GM20431 (cell line): ENCODE data around the gene KIF16B.
"Not testable (repeated sequence)": the region's sequence is repeated elsewhere in the genome, so short reads cannot be mapped to it uniquely, and the experiment has no call there.

Experiments
- in situ Hi-C: fragments of 300-500 bp; cut with MseI, MboI; formaldehyde crosslinking; loops from one replicate; pipeline ENCODE4 v1.15.0; 2020; ENCODE audit warnings: low sequenced_read_pairs; ENCODE audit not compliant: unreplicated experiment

KIF16B gene

DNA sequence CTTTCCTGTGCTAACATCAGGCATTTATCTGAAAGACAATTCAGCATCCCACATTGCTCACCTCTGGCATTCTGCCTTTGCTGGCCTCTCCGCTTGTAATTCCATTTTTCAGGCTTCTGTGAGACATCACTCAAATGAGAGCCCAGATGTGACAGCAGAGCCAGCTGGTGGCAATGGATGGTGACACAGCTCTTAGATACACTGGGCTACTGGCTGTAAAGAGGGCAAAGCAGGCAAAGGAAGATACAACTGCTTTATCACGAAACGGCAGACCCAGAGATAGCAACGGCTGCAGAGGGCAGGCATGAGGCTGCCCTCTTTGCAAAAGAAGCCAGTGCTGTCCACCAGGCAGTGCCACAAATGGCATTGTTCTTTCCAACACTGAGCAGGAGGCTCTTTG, 329.8 kb downstream of the KIF16B start:
- in situ Hi-C loops = no loop called here

DNA sequence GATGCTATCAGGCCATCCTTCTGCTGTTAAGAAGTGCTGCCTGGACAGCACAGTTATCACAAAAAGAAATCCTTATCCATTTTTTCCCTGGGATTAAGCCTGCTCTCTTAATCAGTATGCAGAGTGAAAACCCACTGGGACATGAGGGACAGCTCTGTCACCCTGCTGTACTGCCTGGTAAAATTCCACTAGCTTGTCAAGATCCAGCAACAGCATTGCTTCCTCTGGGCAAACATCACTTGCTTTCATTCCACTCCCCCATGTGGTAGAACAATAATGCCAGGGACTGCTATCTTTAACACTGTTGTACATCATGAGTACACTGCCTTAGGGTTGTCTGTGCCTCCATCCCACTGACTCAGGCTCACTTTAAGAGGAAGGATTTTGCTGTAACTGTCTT, 331.3 kb downstream of the KIF16B start:
- in situ Hi-C loops = no loop called here

DNA sequence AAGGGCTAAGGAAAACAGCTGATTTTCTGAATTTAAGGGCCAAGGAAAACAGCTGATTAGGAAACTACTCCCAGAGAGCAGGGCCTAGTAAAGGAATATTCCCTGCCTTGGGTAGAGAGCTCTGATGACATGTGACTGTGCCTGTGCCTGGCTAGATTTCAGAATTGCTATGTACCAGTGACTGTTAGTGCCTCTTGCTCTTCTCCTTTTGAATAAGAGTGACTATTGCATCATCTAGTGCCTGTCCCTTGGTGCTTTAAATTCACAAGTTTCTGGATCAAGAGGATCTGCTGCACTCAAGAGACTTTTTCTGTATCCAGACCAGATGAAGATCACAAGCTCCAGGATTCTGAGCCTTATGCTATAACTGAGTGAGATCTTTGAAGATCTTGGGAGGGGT, 332.9 kb downstream of the KIF16B start:
- in situ Hi-C loops = no loop called here

DNA sequence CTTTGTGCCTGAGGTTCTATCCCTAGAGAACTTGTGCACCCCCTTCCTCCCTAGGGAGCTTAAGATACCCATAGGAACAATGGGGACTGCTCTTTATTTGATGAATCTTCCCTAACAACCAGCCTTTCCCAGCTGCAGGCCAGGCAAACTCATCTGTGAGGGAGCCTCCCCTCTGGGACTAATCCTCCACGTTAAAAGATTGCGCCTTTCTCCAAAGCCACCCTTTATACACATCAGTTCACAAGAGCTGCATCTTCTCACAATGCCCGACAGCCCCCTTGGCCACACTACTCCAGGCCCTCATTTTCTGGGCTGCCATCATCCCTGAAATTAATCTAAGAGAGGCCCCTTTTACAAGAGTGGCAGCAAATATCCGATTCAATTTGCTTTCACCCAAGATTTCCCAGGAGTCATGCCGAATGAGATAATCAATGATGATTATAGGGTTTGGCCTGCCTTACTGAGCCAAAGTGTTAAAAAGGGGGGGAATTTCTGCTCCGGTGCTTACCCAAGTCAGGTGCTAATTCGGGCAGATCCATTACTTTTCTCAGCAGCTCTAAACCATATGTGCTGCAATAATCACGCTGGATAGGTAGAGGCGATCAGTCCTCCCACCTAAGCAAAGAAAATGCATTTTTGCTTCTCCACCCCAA, 336.5 kb downstream of the KIF16B start:
- in situ Hi-C loops = no loop called here

DNA sequence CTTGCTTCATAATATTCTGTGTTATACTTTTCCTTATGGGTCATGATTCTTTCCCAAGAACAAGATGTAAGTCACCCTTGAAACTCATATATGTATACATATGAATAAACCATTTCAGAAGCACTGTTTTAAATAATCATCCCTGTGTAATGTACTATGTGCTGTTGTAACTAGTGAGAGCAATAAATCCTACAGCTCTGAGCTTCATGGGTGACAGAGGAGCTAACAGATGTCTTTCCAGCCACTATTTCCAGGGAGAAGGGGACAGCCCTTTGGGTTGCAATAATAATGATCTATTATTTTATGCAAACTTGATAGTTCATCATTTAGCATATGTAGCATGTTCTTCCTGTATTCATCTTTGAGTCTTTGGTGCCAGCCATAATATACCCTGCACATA, 342.8 kb downstream of the KIF16B start:
- in situ Hi-C loops = no loop called here

DNA sequence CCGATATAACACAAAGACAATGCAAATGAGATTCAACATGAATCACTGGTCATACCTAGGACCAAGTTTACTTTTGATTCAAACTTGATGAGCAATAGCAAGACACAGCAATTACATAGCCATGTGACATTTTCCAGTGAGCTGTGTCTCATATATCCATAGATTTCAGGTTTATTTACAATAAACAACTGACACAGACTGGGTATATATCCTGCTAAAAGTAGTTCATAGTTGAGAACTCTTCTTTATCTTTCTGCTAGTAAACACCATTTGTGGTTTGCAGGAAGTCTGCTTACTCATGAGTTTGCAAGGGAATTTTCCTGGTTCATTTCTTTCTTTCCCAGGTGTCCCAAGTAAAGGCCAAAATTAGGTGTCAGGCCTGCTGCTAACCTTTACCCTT, 343.4 kb downstream of the KIF16B start:
- in situ Hi-C loops = no loop called here

DNA sequence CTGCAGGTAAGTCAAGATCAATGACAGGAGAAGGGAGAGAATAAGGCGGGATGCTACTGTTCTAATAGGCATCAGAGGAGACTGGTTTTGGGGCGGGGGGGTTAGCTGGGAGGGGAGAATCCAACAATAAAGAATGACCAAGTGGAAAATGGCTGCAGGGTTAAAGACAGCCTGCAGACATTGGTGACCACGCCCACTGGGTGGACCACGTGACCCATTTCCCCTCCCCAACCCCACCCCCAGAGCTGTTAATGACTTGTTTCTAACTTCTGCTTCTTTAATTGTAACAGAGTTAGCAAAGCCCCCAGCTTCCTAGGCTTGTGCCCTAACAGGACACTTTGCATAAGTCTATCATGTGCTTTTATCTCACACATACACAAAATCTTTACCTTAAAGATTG, 344.5 kb downstream of the KIF16B start:
- in situ Hi-C loops = no loop called here

DNA sequence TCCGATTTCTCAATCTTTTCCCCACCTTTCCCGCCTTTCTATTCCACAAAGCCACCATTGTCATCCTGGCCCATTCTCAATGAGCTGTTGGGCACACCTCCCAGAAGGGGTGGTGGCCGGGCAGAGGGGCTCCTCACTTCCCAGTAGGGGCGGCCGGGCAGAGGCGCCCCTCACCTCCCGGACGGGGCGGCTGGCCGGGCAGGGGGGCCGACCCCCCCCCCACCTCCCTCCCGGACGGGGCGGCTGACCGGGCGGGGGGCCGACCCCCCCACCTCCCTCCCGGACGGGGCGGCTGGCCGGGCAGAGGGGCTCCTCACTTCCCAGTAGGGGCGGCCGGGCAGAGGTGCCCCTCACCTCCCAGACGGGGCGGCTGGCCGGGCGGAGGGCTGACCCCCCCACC, 346.3 kb downstream of the KIF16B start:
- in situ Hi-C loops = not testable (repeated sequence)

DNA sequence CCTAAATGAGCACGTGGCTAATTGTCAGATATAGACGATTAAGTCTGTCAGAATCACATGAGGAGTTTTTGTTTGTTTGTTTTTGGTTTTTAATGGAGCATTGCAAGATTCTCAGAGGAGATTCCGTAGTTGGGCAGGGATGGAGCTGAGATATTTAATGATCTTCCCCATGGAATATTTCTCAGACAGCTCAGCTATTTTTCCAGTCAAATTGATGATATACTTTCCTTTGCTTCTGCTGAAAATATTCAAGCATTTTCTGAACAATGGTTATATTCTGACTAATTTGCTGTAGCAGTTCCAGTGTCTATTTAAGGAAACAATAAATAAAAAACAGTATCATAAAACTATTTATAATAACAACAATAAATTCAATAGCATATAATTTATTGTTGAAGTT, 348.4 kb downstream of the KIF16B start:
- in situ Hi-C loops = no loop called here

DNA sequence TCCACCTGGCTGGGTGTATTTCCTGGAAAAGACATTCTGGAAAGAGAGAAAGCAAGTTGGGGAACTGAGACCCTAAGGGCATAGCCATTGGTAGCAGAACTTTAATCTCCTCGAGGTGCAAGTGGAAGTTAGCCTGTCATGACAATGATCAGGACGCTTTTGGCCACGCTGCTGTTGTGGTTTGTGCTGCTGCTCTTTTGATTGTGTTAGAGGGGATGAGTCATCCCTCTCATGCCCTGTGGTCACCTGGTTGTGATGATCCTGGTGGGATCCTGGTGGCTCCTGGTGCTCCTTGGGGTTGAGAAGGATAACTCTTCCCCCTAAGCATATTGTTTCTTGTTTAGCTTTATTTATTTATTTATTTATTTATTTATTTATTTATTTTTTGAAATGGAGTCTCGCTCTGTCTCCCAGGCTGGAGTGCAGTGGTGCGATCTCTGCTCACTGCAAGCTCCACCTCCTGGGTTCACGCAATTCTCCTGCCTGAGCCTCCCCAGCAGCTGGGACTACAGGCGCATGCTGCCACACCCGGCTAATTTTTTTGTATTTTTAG, 350.3 kb downstream of the KIF16B start:
- in situ Hi-C loops = no loop called here
